IMR-90 (cell line): ENCODE data around the gene RBM8A. TPM values are rescaled to one million over a fixed set of nuclear protein-coding genes. Genes with fewer than 3 reads are reported as not detected.
"Not testable (repeated sequence)": the region's sequence is repeated elsewhere in the genome, so short reads cannot be mapped to it uniquely, and the experiment has no call there.

Experiments
- ATAC-seq: fragments of 200-7000 bp; cut with Tn5 transposase; 2 replicates; pipeline ENCODE4 v1.9.1; 2020; ENCODE audit warnings: low read depth, mild to moderate bottlenecking, moderate library complexity
- BruUV-seq: library from RNA; stranded (reverse); fragments of 400-500 nt; replicated peaks from 2 replicates; lab custom pipeline; 2021; lab: Mats Ljungman, UMichigan
- CTCF ChIA-PET: fragments of 300-600 bp; formaldehyde crosslinking; extraction: SDS; loops from one replicate; lab custom pipeline; 2021; ENCODE audit warnings: antibody characterized with exemption; lab: Yijun Ruan, JAX
- POLR2A ChIA-PET: fragments of 300-600 bp; sonication (Branson Sonifier 250); formaldehyde crosslinking; loops from one replicate; lab custom pipeline; 2022; ENCODE audit warnings: antibody characterized with exemption; ENCODE audit not compliant: unreplicated experiment; lab: Charles Lee
- DNase-seq: peaks from one replicate; pipeline ENCODE4 v3.0.0; 2013
- H2AFZ ChIP-seq: replicated peaks from 2 replicates; pipeline ENCODE3; 2013; ENCODE audit warnings: low read length, mild to moderate bottlenecking; ENCODE audit not compliant: poor library complexity
- H2AK5ac ChIP-seq: 2 replicates; pipeline ENCODE4 v1.6.1; 2013; ENCODE audit warnings: low read depth, low read length, inconsistent platforms
- H2AK9ac ChIP-seq: replicated peaks from 2 replicates; pipeline ENCODE3; 2013; ENCODE audit warnings: mild to moderate bottlenecking, low read depth, low read length, moderate library complexity; ENCODE audit not compliant: poor library complexity
- H2BK120ac ChIP-seq: 2 replicates; pipeline ENCODE4 v1.6.1; 2013; ENCODE audit warnings: low read depth, low read length, inconsistent platforms
- H2BK15ac ChIP-seq: 3 replicates; pipeline ENCODE4 v1.6.1; 2013; ENCODE audit warnings: low read depth, low read length, inconsistent platforms
- H2BK20ac ChIP-seq: 2 replicates; pipeline ENCODE4 v1.6.1; 2013; ENCODE audit warnings: low read depth, mild to moderate bottlenecking, inconsistent platforms, low read length, moderate library complexity
- H2BK5ac ChIP-seq: 2 replicates; pipeline ENCODE4 v1.6.1; 2013; ENCODE audit warnings: mild to moderate bottlenecking, low read depth, low read length, inconsistent platforms; ENCODE audit not compliant: poor library complexity, severe bottlenecking
- H3K14ac ChIP-seq: replicated peaks from 2 replicates; pipeline ENCODE4 v1.6.1; 2013; ENCODE audit warnings: low read depth, low read length, inconsistent platforms
- H3K18ac ChIP-seq: 2 replicates; pipeline ENCODE4 v1.6.1; 2013; ENCODE audit warnings: low read depth, low read length, control low read depth
- H3K23ac ChIP-seq: 2 replicates; pipeline ENCODE4 v1.6.1; 2013; ENCODE audit warnings: low read depth, low read length, inconsistent platforms
- H3K27ac ChIP-seq: 2 replicates; pipeline ENCODE4 v1.5.1; 2013; ENCODE audit warnings: mild to moderate bottlenecking, control low read depth, low read length; ENCODE audit not compliant: insufficient read depth
- H3K27me3 ChIP-seq: 2 replicates; pipeline ENCODE4 v1.6.1; 2013; ENCODE audit warnings: low read length; ENCODE audit not compliant: control insufficient read depth, insufficient read depth
- H3K36me3 ChIP-seq: 2 replicates; pipeline ENCODE4 v1.6.1; 2013; ENCODE audit warnings: low read length, mixed read lengths; ENCODE audit not compliant: control insufficient read depth, insufficient read depth
- H3K4ac ChIP-seq: 2 replicates; pipeline ENCODE4 v1.6.1; 2013; ENCODE audit warnings: low read depth, low read length, inconsistent platforms
- H3K4me1 ChIP-seq: 2 replicates; pipeline ENCODE4 v1.6.1; 2013; ENCODE audit warnings: low read length, mixed read lengths; ENCODE audit not compliant: control insufficient read depth, insufficient read depth
- H3K4me2 ChIP-seq: 2 replicates; pipeline ENCODE4 v1.6.1; 2013; ENCODE audit warnings: low read depth, mild to moderate bottlenecking, control low read depth, low read length, moderate library complexity
- H3K4me3 ChIP-seq: 2 replicates; pipeline ENCODE4 v1.5.1; 2013; ENCODE audit warnings: low read depth, mild to moderate bottlenecking, control low read depth, low read length, moderate library complexity; ENCODE audit not compliant: insufficient read depth
- H3K56ac ChIP-seq: 2 replicates; pipeline ENCODE4 v1.6.1; 2013; ENCODE audit warnings: low read length, inconsistent platforms; ENCODE audit not compliant: insufficient read depth; ENCODE audit errors: extremely low read depth
- H3K79me1 ChIP-seq, 2 experiments: 2 replicates each; pipeline ENCODE4 v1.6.1; 2013; ENCODE audit warnings: low read length in 2 of 2, inconsistent platforms in 1 of 2, low read depth in 1 of 2
- H3K9ac ChIP-seq: 2 replicates; pipeline ENCODE4 v1.6.1; 2013; ENCODE audit warnings: low read depth, low read length, control low read depth
- H3K9me1 ChIP-seq: 2 replicates; pipeline ENCODE4 v1.6.1; 2013; ENCODE audit warnings: low read length, inconsistent platforms; ENCODE audit not compliant: insufficient read depth
- H3K9me3 ChIP-seq: 2 replicates; pipeline ENCODE4 v1.6.1; 2013; ENCODE audit warnings: low read length; ENCODE audit not compliant: control insufficient read depth, insufficient read depth
- H4K20me1 ChIP-seq: 2 replicates; pipeline ENCODE4 v1.6.1; 2013; ENCODE audit warnings: low read length, inconsistent platforms; ENCODE audit not compliant: insufficient read depth
- H4K5ac ChIP-seq: 2 replicates; pipeline ENCODE4 v1.6.1; 2013; ENCODE audit warnings: mild to moderate bottlenecking, low read depth, low read length, control low read depth
- H4K8ac ChIP-seq, 2 experiments: 2 replicates each; pipeline ENCODE4 v1.6.1; 2013; ENCODE audit warnings: low read depth in 2 of 2, low read length in 2 of 2, control low read depth in 1 of 2, inconsistent platforms in 1 of 2
- H4K91ac ChIP-seq: 2 replicates; pipeline ENCODE4 v1.6.1; 2013; ENCODE audit warnings: low read depth, low read length, inconsistent platforms; ENCODE audit not compliant: insufficient read depth
- WGBS, 2 experiments: methylation state at CpG; one replicate each; pipeline versions ENCODE4 v1.1.5 to v1.1.7; 2013; ENCODE audit warnings: missing lambda C conversion rate in 2 of 2; ENCODE audit not compliant: insufficient read length in 1 of 2; ENCODE audit errors: extremely low coverage in 2 of 2; 5-methylcytosine and 5-hydroxymethylcytosine counted together
- dilution Hi-C: fragments of 300-500 bp; cut with HindIII; formaldehyde crosslinking; loops from one replicate; pipeline ENCODE4 v1.14.3; 2018; ENCODE audit warnings: low sequenced_read_pairs; ENCODE audit not compliant: unreplicated experiment
- in situ Hi-C: fragments of 300-500 bp; cut with MboI; formaldehyde crosslinking; loops from 3 replicates; pipeline ENCODE4 v1.14.3; 2019; ENCODE audit warnings: low sequenced_read_pairs, inconsistent platforms, mixed read lengths
- intact Hi-C: fragments of 100-400 bp; cut with micrococcal nuclease; formaldehyde crosslinking; loops from 2 replicates; pipeline ENCODE4 v1.10.0; 2022
- polyA plus RNA-seq, 3 experiments: library from polyadenylated mRNA; depleted of rRNA; stranded (reverse); fragments of >200 nt; gene quantifications; 2 replicates each; pipeline ENCODE4 v1.2.3, GENCODE V29; 2012; ENCODE audit warnings: low replicate concordance in 1 of 3
- total RNA-seq: library from RNA; depleted of rRNA; stranded (reverse); fragments of >200 nt; gene quantifications from 2 replicates; pipeline ENCODE4 v1.2.3, GENCODE V29; 2012

Gene RBM8A
- total and polyA plus RNA-seq, 2 of the 4 experiments (the other 2 are of a cell fraction): 94.1 to 251 TPM

GRCh38 chr1:145932522-145933009 lies 5.3 kb upstream of the RBM8A start:
- H3K4me2 ChIP-seq, H4K20me1 ChIP-seq, H2BK20ac ChIP-seq, H3K14ac ChIP-seq, POLR2A ChIA-PET, H3K9me1 ChIP-seq, H4K8ac ChIP-seq, H2BK15ac ChIP-seq, H3K4me1 ChIP-seq, H3K56ac ChIP-seq, DNase-seq, H4K91ac ChIP-seq, H2AFZ ChIP-seq, in situ Hi-C loops, H3K9me3 ChIP-seq, H2BK5ac ChIP-seq, H2BK120ac ChIP-seq, BruUV-seq, intact Hi-C loops, H3K23ac ChIP-seq, H2AK5ac ChIP-seq, H2AK9ac ChIP-seq, H3K4me3 ChIP-seq, CTCF ChIA-PET, H3K27me3 ChIP-seq, H3K18ac ChIP-seq, H3K4ac ChIP-seq, H3K27ac ChIP-seq, dilution Hi-C loops, ATAC-seq, H3K9ac ChIP-seq, H4K5ac ChIP-seq: not testable (repeated sequence)
- 65% methylated on average over 4 of the region's 9 CpGs; no CpG with 5 or more reads in 1 of the 2 experiments for WGBS, 2 experiments
- Histone ChIP-seq H3K36me3 (peaks cover 17% of the 10 kb centered on the region), H3K79me1 (peaks cover 11 to 12% of the 10 kb centered on the region in 2 experiments; a peak in 3 of 4 replicates)
